K562 (cell line): ENCODE results near the gene LDAH. TPM values are rescaled to one million over a fixed set of nuclear protein-coding genes. Genes with fewer than 3 reads are reported as not detected.

Experiments
- ATAC-seq: fragments of 200-7000 bp; cut with Tn5 transposase; 3 replicates; pipeline ENCODE4 v1.9.1; 2020; ENCODE audit warnings: moderate library complexity
- BruUV-seq: library from RNA; stranded (reverse); fragments of 400-500 nt; replicated peaks from 2 replicates; lab custom pipeline; 2021; lab: Mats Ljungman, UMichigan
- CTCF ChIA-PET: fragments of 300-600 bp; formaldehyde crosslinking; extraction: SDS; loops from one replicate; lab custom pipeline; 2021; ENCODE audit warnings: low intra/inter-chr PET ratio; lab: Yijun Ruan, JAX
- POLR2A ChIA-PET: fragments of 300-600, 350-650 bp; sonication (Branson Sonifier 250); formaldehyde crosslinking; extraction: SDS; loops from one replicate; lab custom pipeline; 2021; ENCODE audit warnings: antibody characterized with exemption, inconsistent platforms; lab: Yijun Ruan, JAX
- DNase-seq, 4 experiments: peaks; one replicate each; pipeline versions ENCODE4 v3.0.0 to v3.0.0-alpha.2; 2011 to 2018; ENCODE audit warnings: low spot score in 3 of 4, mixed read lengths in 3 of 4; ENCODE audit errors: extremely low read depth in 1 of 4
- FAIRE-seq: peaks from 2 replicates; lab custom pipeline; 2011; peaks lifted over from hg19 to GRCh38; lab: Jason Lieb, UNC
- H2AFZ ChIP-seq: 2 replicates; pipeline ENCODE4 v1.6.0; 2011; ENCODE audit warnings: low read depth, low read length, control low read depth, inconsistent platforms
- H3K27ac ChIP-seq: fragments of 200-600 bp; 3 replicates; pipeline ENCODE4 v1.8.0; 2011; ENCODE audit warnings: low read depth, mild to moderate bottlenecking, control low read depth, inconsistent platforms, low read length, moderate library complexity, mixed read lengths; ENCODE audit errors: extremely low read depth
- H3K27me3 ChIP-seq, 2 experiments: fragments of 300-600 bp in 1 of 2; 2 replicates in 1 of 2; 3 replicates in 1 of 2; pipeline versions ENCODE4 v1.6.0 to v1.8.0; 2011; ENCODE audit warnings: inconsistent platforms in 2 of 2, low read length in 2 of 2, mild to moderate bottlenecking in 1 of 2, mixed read lengths in 1 of 2, moderate library complexity in 1 of 2; ENCODE audit not compliant: control insufficient read depth in 2 of 2, insufficient read depth in 2 of 2
- H3K36me3 ChIP-seq: fragments of 300-600 bp; 3 replicates; pipeline ENCODE4 v1.8.0; 2011; ENCODE audit warnings: mild to moderate bottlenecking, low read length, inconsistent platforms; ENCODE audit not compliant: control insufficient read depth, insufficient read depth
- H3K4me1 ChIP-seq, 2 experiments: fragments of 200-600 bp in 1 of 2; replicated peaks in 1 of 2; 2 replicates in 1 of 2; 3 replicates in 1 of 2; pipeline versions ENCODE4 v1.5.1 to v1.8.0; 2011; ENCODE audit warnings: inconsistent platforms in 2 of 2, low read length in 2 of 2, mild to moderate bottlenecking in 1 of 2, mixed read lengths in 1 of 2, moderate library complexity in 1 of 2; ENCODE audit not compliant: control insufficient read depth in 2 of 2, insufficient read depth in 2 of 2
- H3K4me2 ChIP-seq: 2 replicates; pipeline ENCODE4 v1.6.1; 2011; ENCODE audit warnings: low read length, control low read depth, inconsistent platforms, mixed read lengths; ENCODE audit not compliant: insufficient read depth
- H3K4me3 ChIP-seq: fragments of 200-600 bp; sonication (generic), shearing (Covaris generic); 2 replicates; pipeline ENCODE4 v1.5.1; 2016; ENCODE audit warnings: control low read depth, inconsistent platforms
- H3K79me2 ChIP-seq: fragments of 200-600 bp; 3 replicates; pipeline ENCODE4 v1.8.0; 2011; ENCODE audit warnings: low read length, inconsistent platforms; ENCODE audit not compliant: control insufficient read depth, insufficient read depth
- H3K9ac ChIP-seq, 2 experiments: 2 replicates each; pipeline versions ENCODE4 v1.6.0 to v1.6.1; 2011; ENCODE audit warnings: low read depth in 2 of 2, low read length in 2 of 2, control low read depth in 1 of 2, inconsistent platforms in 1 of 2, mild to moderate bottlenecking in 1 of 2, mixed read lengths in 1 of 2; ENCODE audit not compliant: insufficient read depth in 1 of 2
- H3K9me1 ChIP-seq: one replicate; pipeline ENCODE4 v1.6.0; 2011; ENCODE audit warnings: inconsistent platforms, mild to moderate bottlenecking, low read length, moderate library complexity; ENCODE audit not compliant: control insufficient read depth, insufficient read depth
- H3K9me3 ChIP-seq: replicated peaks from 2 replicates; pipeline ENCODE4 v1.5.1; 2011; ENCODE audit warnings: low read depth, low read length, inconsistent platforms; ENCODE audit not compliant: control insufficient read depth, insufficient read depth
- H4K20me1 ChIP-seq: replicated peaks from 2 replicates; pipeline ENCODE4 v1.6.1; 2011; ENCODE audit warnings: low read length, inconsistent platforms, mixed read lengths; ENCODE audit not compliant: control insufficient read depth, insufficient read depth
- EP300 ChIP-seq: IDR thresholded peaks from 2 replicates; pipeline ENCODE4 v1.6.1; 2012; ENCODE audit warnings: low read length, improper control_type of control experiment
- FOSL1 ChIP-seq: fragments of 200-800 bp; sonication (Bioruptor generic); conservative IDR thresholded peaks from 2 replicates; pipeline ENCODE4 v1.6.1; 2016; ENCODE audit warnings: missing genetic modification characterization, missing compliant biosample characterization
- KDM1A ChIP-seq, 2 experiments: fragments of 450-650 bp; IDR thresholded peaks; 2 replicates each; pipeline ENCODE4 v1.6.1; 2016; ENCODE audit warnings: mild to moderate bottlenecking in 2 of 2
- NFXL1 ChIP-seq: fragments of 450-650 bp; formaldehyde crosslinking; IDR thresholded peaks from 2 replicates; pipeline ENCODE4 v1.4.0; 2021; ENCODE audit warnings: mild to moderate bottlenecking
- PHF20 ChIP-seq: fragments of 450-650 bp; IDR thresholded peaks from 2 replicates; pipeline ENCODE4 v1.6.1; 2018; ENCODE audit not compliant: partially characterized antibody
- SAFB ChIP-seq: fragments of 200-400 bp; formaldehyde crosslinking; IDR thresholded peaks from 2 replicates; pipeline ENCODE4 v1.6.1; 2017; ENCODE audit warnings: low read depth, low read length, borderline replicate concordance
- ZNF695 ChIP-seq: fragments of 450-650 bp; formaldehyde crosslinking; IDR thresholded peaks from 2 replicates; pipeline ENCODE4 v1.4.0; 2020; ENCODE audit warnings: mild to moderate bottlenecking, moderate library complexity
- WGBS: fragments of 100-300 bp; shearing (Covaris generic); methylation state at CpG from one replicate; pipeline ENCODE4 v1.1.6; 2016; ENCODE audit warnings: low coverage, mixed read lengths; ENCODE audit not compliant: insufficient coverage; ENCODE audit errors: missing lambda C conversion rate; 5-methylcytosine and 5-hydroxymethylcytosine counted together
- in situ Hi-C: fragments of 300-500 bp; cut with MboI; formaldehyde crosslinking; loops from 4 replicates; pipeline ENCODE4 v1.15.0; 2018; ENCODE audit warnings: inconsistent platforms, mixed read lengths
- intact Hi-C: fragments of 100-400 bp; cut with micrococcal nuclease; formaldehyde crosslinking; loops from 2 replicates; pipeline ENCODE4 v1.14.2; 2022
- polyA plus RNA-seq, 8 experiments: library from polyadenylated mRNA; depleted of rRNA in 4 of 8; stranded (reverse) in 5 of 8; unstranded in 3 of 8; fragments of >200 nt; fragmentation: Nextera tagmentation in 2 of 8; fragmentation: Illumina TruSeq in 1 of 8; extraction: Ambion mirVana in 2 of 8; extraction: Trizol in 1 of 8; gene quantifications; 2 replicates each; pipeline versions ENCODE4 v1.2.1 to v1.2.3, GENCODE V29; 2011 to 2014; ENCODE audit warnings: inconsistent platforms in 1 of 8, missing spikeins in 1 of 8
- total RNA-seq, 7 experiments: library from RNA; depleted of rRNA in 6 of 7; stranded (reverse); fragments of >200 nt in 6 of 7; fragmentation: Illumina TruSeq in 2 of 7; extraction: Trizol in 2 of 7; gene quantifications; 2 replicates each; pipeline versions ENCODE4 v1.2.1 to v1.2.3, GENCODE V29; 2011 to 2021; ENCODE audit warnings: low replicate concordance in 1 of 7
- TF ChIP-seq, protein P1 (sequence below), 2 experiments: fragments of 450-650 bp; formaldehyde crosslinking in 1 of 2; IDR thresholded peaks; 2 replicates each; pipeline versions ENCODE4 v1.4.0 to v1.6.1; 2014 to 2020; ENCODE audit warnings: mild to moderate bottlenecking in 2 of 2, borderline replicate concordance in 1 of 2, low read depth in 1 of 2

LDAH gene
- total and polyA plus RNA-seq, 9 of the 15 experiments (the other 6 are each of a cell fraction or from before 2014, with no cell fraction given) = 22.3 to 60.1 (median 40.0) TPM

DNA sequence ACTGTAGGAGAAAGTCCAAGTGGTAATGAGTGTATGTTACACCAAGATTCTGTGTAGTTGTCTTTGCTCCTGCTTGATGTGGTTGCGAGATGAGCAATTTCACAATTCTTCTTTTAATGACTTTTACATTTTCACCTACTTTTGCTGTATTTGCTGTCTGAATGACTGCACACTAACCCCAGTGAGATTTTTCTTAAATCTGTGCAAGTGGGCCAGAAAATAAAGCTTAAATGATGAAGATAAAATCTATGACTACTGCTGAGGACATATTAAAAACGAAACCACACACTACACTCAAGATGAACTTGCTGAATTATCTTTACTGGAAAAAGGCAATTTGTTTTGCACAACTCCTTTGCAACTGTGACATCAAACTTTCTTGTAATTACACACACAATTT lies 4.1 kb downstream of the LDAH start:
- no TSS peak for BruUV-seq
- POLR2A ChIA-PET = no interaction called here
- H3K4me2 ChIP-seq = no peak overlapping the region
- no peaks in the 10 kb centered on the region for H3K27me3 ChIP-seq
- DNase-seq (no peak), FAIRE-seq (no peak)
- intact Hi-C loops (no loop called here), in situ Hi-C loops (no loop called here)
- H3K9me3 ChIP-seq = no peaks in the 10 kb centered on the region
- peaks cover 70% of the 10 kb centered on the region for H3K79me2 ChIP-seq
- 0 out of 3 replicates have a peak, but pooled peaks cover 2% of the 10 kb centered on the region for H3K36me3 ChIP-seq
- 49% methylated on average over 2 of the region's 2 CpGs for WGBS
- no peaks in the 10 kb centered on the region for H3K9me1 ChIP-seq
- H4K20me1 ChIP-seq = no peaks in the 10 kb centered on the region
- peaks cover 0 to 5% of the 10 kb centered on the region in 2 experiments; a peak in 2 of 5 replicates for H3K4me1 ChIP-seq
- TF ChIP-seq FOSL1 (tag) (0 out of 2 replicates have a peak, but pooled peaks have one; percentile 21), PHF20 (no peak), KDM1A (IDR thresholded peaks at IDR 0.05) (peak; percentile 49 to 74; a peak in 3 of 4 replicates)
- TF ChIP-seq, all 486 proteins: peak for 2
- no peak overlapping the region for H3K27ac ChIP-seq
- no peak overlapping the region for H3K9ac ChIP-seq
- no peak overlapping the region for H2AFZ ChIP-seq
- no peak overlapping the region for H3K4me3 ChIP-seq
- ATAC-seq = no peak
- CTCF ChIA-PET = no interaction called here

DNA sequence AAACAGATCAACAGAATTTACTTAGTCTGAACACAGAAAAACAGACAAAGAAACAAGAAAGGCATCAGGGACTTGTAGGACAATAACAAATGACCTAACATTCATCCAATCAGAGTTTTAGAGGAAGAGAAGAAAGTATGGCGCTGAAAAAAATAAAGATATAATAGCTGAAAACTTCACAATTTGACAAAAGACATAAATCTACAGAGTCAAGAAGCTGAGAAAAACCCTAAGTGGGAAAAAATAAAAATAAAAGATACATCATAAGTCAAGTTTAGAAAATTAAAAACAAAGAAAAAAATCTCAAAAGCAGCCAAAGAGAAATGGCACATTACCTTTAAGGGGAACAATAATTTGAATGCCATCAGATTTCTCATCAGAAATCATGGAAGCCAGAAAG lies 7.7 kb downstream of the LDAH start:
- Histone ChIP-seq H2AFZ (no peak overlapping the region), H3K79me2 (peaks cover 69% of the 10 kb centered on the region), H3K9me3 (no peaks in the 10 kb centered on the region), H3K9me1 (no peaks in the 10 kb centered on the region), H3K4me1 (no peaks in the 10 kb centered on the region; a peak in 1 of 5 replicates), H3K4me2 (no peak overlapping the region), H3K36me3 (no peaks in the 10 kb centered on the region), H3K27ac (no peak overlapping the region), H3K9ac (no peak overlapping the region), H3K4me3 (no peak overlapping the region), H3K27me3 (no peaks in the 10 kb centered on the region), H4K20me1 (no peaks in the 10 kb centered on the region)
- in situ Hi-C loops = no loop called here
- DNase-seq = no peak
- no peak for FAIRE-seq
- ChIA-PET CTCF (no interaction called here), POLR2A (no interaction called here)
- no peak for ATAC-seq
- intact Hi-C loops = no loop called here
- WGBS = 100% methylated on average over 1 of the region's 1 CpG
- BruUV-seq = no TSS peak
- TF ChIP-seq ZNF695 (CRISPR knock-in tag) (no peak), EP300 (no peak), SAFB (no peak), NFXL1 (no peak)
- TF ChIP-seq, protein P1, sequence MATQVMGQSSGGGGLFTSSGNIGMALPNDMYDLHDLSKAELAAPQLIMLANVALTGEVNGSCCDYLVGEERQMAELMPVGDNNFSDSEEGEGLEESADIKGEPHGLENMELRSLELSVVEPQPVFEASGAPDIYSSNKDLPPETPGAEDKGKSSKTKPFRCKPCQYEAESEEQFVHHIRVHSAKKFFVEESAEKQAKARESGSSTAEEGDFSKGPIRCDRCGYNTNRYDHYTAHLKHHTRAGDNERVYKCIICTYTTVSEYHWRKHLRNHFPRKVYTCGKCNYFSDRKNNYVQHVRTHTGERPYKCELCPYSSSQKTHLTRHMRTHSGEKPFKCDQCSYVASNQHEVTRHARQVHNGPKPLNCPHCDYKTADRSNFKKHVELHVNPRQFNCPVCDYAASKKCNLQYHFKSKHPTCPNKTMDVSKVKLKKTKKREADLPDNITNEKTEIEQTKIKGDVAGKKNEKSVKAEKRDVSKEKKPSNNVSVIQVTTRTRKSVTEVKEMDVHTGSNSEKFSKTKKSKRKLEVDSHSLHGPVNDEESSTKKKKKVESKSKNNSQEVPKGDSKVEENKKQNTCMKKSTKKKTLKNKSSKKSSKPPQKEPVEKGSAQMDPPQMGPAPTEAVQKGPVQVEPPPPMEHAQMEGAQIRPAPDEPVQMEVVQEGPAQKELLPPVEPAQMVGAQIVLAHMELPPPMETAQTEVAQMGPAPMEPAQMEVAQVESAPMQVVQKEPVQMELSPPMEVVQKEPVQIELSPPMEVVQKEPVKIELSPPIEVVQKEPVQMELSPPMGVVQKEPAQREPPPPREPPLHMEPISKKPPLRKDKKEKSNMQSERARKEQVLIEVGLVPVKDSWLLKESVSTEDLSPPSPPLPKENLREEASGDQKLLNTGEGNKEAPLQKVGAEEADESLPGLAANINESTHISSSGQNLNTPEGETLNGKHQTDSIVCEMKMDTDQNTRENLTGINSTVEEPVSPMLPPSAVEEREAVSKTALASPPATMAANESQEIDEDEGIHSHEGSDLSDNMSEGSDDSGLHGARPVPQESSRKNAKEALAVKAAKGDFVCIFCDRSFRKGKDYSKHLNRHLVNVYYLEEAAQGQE (IDR thresholded peaks at IDR 0.05; ENCODE audit: borderline replicate concordance) = no peak
- TF ChIP-seq, protein P1 (CRISPR knock-in tag; IDR thresholded peaks at IDR 0.05; ENCODE audit: low read depth) = no peak
